PC-3 (cell line): ENCODE measurements around the gene DNAJC3.

Experiments
- CTCF ChIP-seq: fragments of 300-600 bp; sonication (generic); conservative IDR thresholded peaks from 2 replicates; pipeline ENCODE4 v1.5.1; 2017; ENCODE audit warnings: antibody characterized with exemption, low read depth, mild to moderate bottlenecking, low read length
- EZH2 ChIP-seq: fragments of 300-600 bp; sonication (generic); IDR thresholded peaks from one replicate; pipeline ENCODE4 v1.6.1; 2017; ENCODE audit warnings: antibody characterized with exemption, mild to moderate bottlenecking, low read length; ENCODE audit not compliant: unreplicated experiment
- EZH2phosphoT487 ChIP-seq: fragments of 300-600 bp; sonication (generic); IDR thresholded peaks from 2 replicates; pipeline ENCODE4 v1.6.1; 2018; ENCODE audit warnings: mild to moderate bottlenecking, antibody characterized with exemption, low read length, borderline replicate concordance

- TF ChIP-seq CTCF = no peak
- no peak for TF ChIP-seq EZH2
- TF ChIP-seq EZH2phosphoT487 = no peak
Observed at GRCh38 chr13:95800436-95800835, 123.5 kb downstream of the DNAJC3 start.
